Activated B cell treated with CpG ODN at 0.5 μM for 24 hours (primary cell): ENCODE data around the gene HMGCR. TPM values are rescaled to one million over a fixed set of nuclear protein-coding genes. Genes with fewer than 3 reads are reported as not detected.
"Not testable (repeated sequence)": the region's sequence is repeated elsewhere in the genome, so short reads cannot be mapped to it uniquely, and the experiment has no call there.

ENCODE experiments used
- ATAC-seq: fragments of 200-7000 bp; cut with Tn5 transposase; one replicate; pipeline ENCODE4 v1.10.0; 2021; ENCODE audit warnings: low read depth, mild to moderate bottlenecking, moderate library complexity
- CTCF ChIA-PET: fragments of 350-600 bp; sonication (Branson Sonifier 250); formaldehyde crosslinking; loops from one replicate; lab custom pipeline; 2021; ENCODE audit warnings: antibody characterized with exemption; lab: Charles Lee
- POLR2A ChIA-PET: fragments of 350-600 bp; sonication (Branson Sonifier 250); formaldehyde crosslinking; loops from one replicate; lab custom pipeline; 2021; ENCODE audit warnings: antibody characterized with exemption; lab: Charles Lee
- DNase-seq: peaks from one replicate; pipeline ENCODE4 v3.0.0; 2022
- H3K27ac Mint-ChIP-seq: one replicate; pipeline ENCODE4 v1.8.0; 2020; ENCODE audit warnings: mixed read lengths
- H3K27me3 Mint-ChIP-seq: one replicate; pipeline ENCODE4 v1.8.0; 2021; ENCODE audit warnings: mixed read lengths
- H3K36me3 Mint-ChIP-seq: one replicate; pipeline ENCODE4 v1.8.0; 2021; ENCODE audit warnings: low read depth, mixed read lengths
- H3K4me1 Mint-ChIP-seq: one replicate; pipeline ENCODE4 v1.8.0; 2021; ENCODE audit warnings: mixed read lengths
- H3K4me3 Mint-ChIP-seq: one replicate; pipeline ENCODE4 v1.8.0; 2020; ENCODE audit warnings: mild to moderate bottlenecking, mixed read lengths
- H3K9me3 Mint-ChIP-seq: one replicate; pipeline ENCODE4 v1.8.0; 2020; ENCODE audit warnings: mixed read lengths
- intact Hi-C: fragments of 100-400 bp; cut with micrococcal nuclease; formaldehyde crosslinking; loops from one replicate; pipeline ENCODE4 v1.15.1; 2024
- total RNA-seq: library from RNA; stranded (reverse); gene quantifications from 2 replicates; pipeline ENCODE4 v1.2.3, GENCODE V29; 2022
- TF ChIP-seq, protein P1 (sequence below): fragments of 200-600 bp; IDR thresholded peaks from one replicate; pipeline ENCODE4 v1.8.0; 2022; ENCODE audit warnings: antibody characterized with exemption, mild to moderate bottlenecking

Gene HMGCR
- total RNA-seq, 1 donor from 2014 or later, result 131 TPM

DNA sequence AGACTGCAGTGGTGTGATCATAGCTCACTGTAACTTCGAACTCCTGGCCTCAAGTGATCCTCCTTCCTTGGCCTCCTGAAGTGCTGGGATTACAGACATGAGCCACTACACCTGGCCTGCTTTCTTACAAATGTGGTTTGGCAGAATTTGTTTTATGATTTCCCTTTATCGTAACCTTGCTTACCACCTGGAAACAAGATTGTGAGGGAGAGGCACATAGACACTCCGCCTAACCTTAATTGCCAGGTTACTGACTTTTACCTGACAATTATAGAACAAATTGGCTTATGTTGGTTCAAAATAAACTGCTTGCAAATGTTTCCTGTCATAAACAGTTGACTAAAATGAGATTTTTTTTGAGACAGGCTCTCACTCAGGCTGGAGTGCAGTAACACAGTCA is 26.8 kb upstream of the HMGCR start:
- H3K27me3 Mint-ChIP-seq, result peaks cover 7% of the 10 kb centered on the region
- POLR2A ChIA-PET, result no interaction called here

DNA sequence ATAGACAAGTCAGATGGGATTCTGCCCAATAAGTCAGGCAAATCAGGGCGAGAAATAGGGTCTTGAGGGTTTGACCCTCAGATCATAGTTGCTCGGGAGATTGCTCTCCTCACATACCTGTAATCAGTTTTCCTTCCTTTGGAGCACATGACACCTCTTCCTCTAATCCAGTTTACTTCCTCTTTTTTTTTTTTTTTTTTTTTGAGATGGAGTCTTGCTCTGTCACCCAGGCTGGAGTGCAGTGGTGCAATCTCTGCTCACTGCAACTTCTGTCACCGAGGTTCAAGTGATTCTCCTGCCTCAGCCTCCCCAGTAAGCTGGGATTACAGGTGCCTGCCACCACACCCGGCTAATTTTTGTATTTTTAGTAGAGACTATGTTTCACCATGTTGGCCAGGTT is 17.9 kb upstream of the HMGCR start:
- CTCF ChIA-PET, H3K9me3 Mint-ChIP-seq, DNase-seq, ATAC-seq, intact Hi-C loops, H3K27ac Mint-ChIP-seq, H3K36me3 Mint-ChIP-seq, H3K4me3 Mint-ChIP-seq, H3K4me1 Mint-ChIP-seq: not testable (repeated sequence)
- H3K27me3 Mint-ChIP-seq, result peaks cover 10% of the 10 kb centered on the region
- POLR2A ChIA-PET, result interaction anchor here (0.7 kb wide), 1 partner anchor 208 kb away, joined by 10 read pairs; no protein-coding TSS in a partner anchor

More for the DNA sequence above, 26.8 kb upstream of the HMGCR start:
- no peak overlapping the region for H3K4me3 Mint-ChIP-seq
- CTCF ChIA-PET, result no interaction called here
- no peaks in the 10 kb centered on the region for H3K9me3 Mint-ChIP-seq
- H3K27ac Mint-ChIP-seq, result no peak overlapping the region
- H3K36me3 Mint-ChIP-seq, result no peaks in the 10 kb centered on the region
- ATAC-seq (no peak), DNase-seq (no peak)
- intact Hi-C loops, result no loop called here
- TF ChIP-seq, protein P1, sequence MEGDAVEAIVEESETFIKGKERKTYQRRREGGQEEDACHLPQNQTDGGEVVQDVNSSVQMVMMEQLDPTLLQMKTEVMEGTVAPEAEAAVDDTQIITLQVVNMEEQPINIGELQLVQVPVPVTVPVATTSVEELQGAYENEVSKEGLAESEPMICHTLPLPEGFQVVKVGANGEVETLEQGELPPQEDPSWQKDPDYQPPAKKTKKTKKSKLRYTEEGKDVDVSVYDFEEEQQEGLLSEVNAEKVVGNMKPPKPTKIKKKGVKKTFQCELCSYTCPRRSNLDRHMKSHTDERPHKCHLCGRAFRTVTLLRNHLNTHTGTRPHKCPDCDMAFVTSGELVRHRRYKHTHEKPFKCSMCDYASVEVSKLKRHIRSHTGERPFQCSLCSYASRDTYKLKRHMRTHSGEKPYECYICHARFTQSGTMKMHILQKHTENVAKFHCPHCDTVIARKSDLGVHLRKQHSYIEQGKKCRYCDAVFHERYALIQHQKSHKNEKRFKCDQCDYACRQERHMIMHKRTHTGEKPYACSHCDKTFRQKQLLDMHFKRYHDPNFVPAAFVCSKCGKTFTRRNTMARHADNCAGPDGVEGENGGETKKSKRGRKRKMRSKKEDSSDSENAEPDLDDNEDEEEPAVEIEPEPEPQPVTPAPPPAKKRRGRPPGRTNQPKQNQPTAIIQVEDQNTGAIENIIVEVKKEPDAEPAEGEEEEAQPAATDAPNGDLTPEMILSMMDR, result no peak
- H3K4me1 Mint-ChIP-seq, result no peaks in the 10 kb centered on the region

GRCh38 chr5:75319638-75320037 is 17.4 kb upstream of the HMGCR start:
- TF ChIP-seq, protein P1, result no peak
- Mint-ChIP-seq H3K36me3 (no peaks in the 10 kb centered on the region), H3K9me3 (no peaks in the 10 kb centered on the region), H3K27me3 (peaks cover 12% of the 10 kb centered on the region), H3K27ac (no peak overlapping the region), H3K4me3 (no peak overlapping the region), H3K4me1 (no peaks in the 10 kb centered on the region)
- ChIA-PET POLR2A (interaction anchor here (0.5 to 0.7 kb wide), 2 partner anchors 11 to 208 kb away, joined by 7 to 10 read pairs; no protein-coding TSS in a partner anchor), CTCF (no interaction called here)
- ATAC-seq (no peak), DNase-seq (no peak)
- intact Hi-C loops, result no loop called here

GRCh38 chr5:75320371-75320770 is 16.6 kb upstream of the HMGCR start:
- Mint-ChIP-seq H3K9me3 (no peaks in the 10 kb centered on the region), H3K27ac (no peak overlapping the region), H3K36me3 (no peaks in the 10 kb centered on the region), H3K4me3 (no peak overlapping the region), H3K27me3 (peaks cover 17% of the 10 kb centered on the region), H3K4me1 (no peaks in the 10 kb centered on the region)
- ChIA-PET POLR2A (interaction anchor here (0.5 kb wide), 1 partner anchor 11 kb away, joined by 7 read pairs; no protein-coding TSS in a partner anchor), CTCF (no interaction called here)
- no peak for ATAC-seq
- TF ChIP-seq, protein P1, result no peak
- intact Hi-C loops, result no loop called here
- DNase-seq, result no peak

DNA sequence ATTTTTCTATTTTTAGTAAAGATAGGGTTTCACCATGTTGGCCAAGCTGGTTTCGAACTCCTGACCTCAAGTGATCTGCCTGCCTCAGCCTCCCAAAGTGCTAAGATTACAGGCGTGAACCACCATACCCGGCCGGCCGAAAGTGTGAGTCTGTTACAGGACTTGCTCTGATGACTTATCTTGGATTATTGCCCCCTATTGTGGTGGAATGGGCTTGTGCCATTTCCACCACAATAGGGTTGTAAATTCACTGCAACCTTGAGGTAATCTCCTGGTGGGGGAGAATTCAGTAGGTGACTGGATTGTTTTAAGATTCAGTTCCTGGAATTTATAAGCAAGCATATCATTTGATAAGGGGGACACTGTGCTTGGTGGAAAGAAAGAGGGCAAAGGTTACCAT is 15.0 kb upstream of the HMGCR start:
- CTCF ChIA-PET, result no interaction called here
- DNase-seq (no peak), ATAC-seq (no peak)
- Mint-ChIP-seq H3K4me3 (no peak overlapping the region), H3K27ac (no peak overlapping the region), H3K36me3 (no peaks in the 10 kb centered on the region), H3K27me3 (peaks cover 18% of the 10 kb centered on the region), H3K4me1 (no peaks in the 10 kb centered on the region), H3K9me3 (no peaks in the 10 kb centered on the region)
- POLR2A ChIA-PET, result no interaction called here
- intact Hi-C loops, result no loop called here
- TF ChIP-seq, protein P1, result no peak

GRCh38 chr5:75324791-75325190 is 12.2 kb upstream of the HMGCR start:
- Mint-ChIP-seq H3K4me3 (no peak overlapping the region), H3K9me3 (no peaks in the 10 kb centered on the region), H3K27ac (no peak overlapping the region), H3K36me3 (no peaks in the 10 kb centered on the region), H3K4me1 (no peaks in the 10 kb centered on the region), H3K27me3 (peaks cover 18% of the 10 kb centered on the region)
- DNase-seq (no peak), ATAC-seq (no peak)
- TF ChIP-seq, protein P1, result no peak
- ChIA-PET CTCF (no interaction called here), POLR2A (no interaction called here)
- intact Hi-C loops, result no loop called here
